Measurements from ENCODE around the gene FUT4.
"Not testable (repeated sequence)": the region's sequence is repeated elsewhere in the genome, so short reads cannot be mapped to it uniquely, and the experiment has no call there.

FUT4 gene

DNA sequence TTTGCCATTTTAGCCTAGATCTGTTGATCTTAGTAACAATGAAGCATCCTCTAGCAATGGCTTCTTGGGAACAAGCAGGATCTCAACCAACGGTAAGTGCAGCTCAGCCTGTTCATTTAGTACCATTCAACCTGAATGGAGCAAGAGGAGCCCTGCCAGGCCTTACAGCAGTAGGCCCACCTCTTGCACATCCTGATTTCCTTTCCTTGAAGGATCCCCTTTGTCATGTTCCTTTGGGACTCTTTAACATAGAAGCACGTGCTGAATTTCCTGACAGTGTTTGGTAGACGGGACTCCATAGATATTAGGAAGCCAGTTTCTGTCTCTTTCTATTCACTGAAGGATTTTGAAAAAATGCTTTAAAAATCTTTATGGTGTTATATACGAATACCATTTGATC is 25.0 kb downstream of the FUT4 start:
- no peak for DNase-seq

DNA sequence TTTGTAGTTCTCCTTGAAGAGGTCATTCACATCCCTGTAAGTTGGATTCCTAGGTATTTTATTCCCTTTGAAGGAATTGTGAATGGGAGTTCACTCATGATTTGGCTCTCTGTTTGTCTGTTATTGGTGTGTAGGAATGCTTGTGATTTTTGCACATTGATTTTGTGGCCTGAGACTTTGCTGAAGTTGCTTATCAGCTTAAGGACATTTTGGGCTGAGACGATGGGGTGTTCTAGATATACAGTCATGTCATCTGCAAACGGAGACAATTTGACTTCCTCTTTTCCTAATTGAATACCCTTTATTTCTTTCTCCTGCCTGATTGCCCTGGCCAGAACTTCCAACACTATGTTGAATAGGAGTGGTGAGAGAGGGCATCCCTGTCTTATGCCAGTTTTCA is 29.3 kb downstream of the FUT4 start:
- DNase-seq, result not testable (repeated sequence)

DNA sequence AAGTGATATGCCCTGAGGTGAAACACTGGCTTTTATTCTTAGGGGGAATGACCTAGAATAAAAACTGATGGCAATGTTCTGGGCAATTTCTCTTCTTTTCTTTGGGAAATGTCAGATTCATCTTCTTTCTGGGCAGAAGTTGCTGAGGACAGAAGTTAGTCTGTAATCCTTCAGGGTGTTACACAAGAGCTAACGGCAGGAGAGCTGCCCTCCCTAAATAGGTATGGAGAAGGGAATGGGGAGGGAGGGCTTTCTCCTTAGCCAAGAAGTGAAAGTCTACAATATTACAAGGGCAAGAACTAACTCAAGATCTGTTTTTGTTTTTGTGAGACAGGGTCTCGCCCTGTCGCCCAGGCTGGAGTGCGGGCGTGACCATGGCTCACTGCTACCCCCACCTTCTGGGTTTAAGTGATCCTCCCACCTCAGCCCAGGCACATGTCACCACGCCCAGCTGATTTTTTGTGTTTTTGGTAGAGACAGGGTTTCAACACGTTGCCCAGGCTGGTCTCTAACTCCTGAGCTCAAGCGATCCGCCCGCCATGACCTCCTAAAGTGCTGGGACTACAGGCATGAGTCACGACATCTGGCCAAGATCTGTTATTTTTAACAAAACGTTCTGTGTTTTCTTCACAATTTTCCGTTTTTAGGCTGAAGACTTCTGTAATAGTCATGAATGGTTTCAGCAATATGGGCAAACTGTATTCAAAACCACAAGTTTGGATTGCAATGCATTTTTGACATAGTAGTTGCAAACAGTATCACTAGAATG is 30.7 kb downstream of the FUT4 start:
- peak; percentile 68 to 78 for DNase-seq

DNA sequence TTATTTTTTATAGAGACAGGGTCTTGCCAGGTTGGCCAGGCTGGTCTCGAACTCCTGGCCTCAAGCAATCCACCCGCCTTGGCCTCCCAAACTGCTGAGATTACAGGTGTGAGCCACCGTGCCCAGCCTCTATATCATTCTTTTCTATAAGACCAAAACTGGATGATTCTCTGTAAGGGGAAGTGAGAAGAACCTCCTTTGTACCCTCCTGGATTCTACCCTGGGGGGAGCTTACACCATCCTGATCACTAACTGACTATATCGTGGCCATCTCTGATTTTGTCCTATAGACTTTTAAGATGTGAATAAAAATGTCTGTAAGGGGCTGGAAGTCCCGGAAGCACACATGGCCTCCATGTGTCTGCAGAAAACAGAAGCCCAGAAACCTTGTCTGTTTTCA is 32.6 kb downstream of the FUT4 start:
- DNase-seq, result peak in 1 of 2 experiments; percentile 20

DNA sequence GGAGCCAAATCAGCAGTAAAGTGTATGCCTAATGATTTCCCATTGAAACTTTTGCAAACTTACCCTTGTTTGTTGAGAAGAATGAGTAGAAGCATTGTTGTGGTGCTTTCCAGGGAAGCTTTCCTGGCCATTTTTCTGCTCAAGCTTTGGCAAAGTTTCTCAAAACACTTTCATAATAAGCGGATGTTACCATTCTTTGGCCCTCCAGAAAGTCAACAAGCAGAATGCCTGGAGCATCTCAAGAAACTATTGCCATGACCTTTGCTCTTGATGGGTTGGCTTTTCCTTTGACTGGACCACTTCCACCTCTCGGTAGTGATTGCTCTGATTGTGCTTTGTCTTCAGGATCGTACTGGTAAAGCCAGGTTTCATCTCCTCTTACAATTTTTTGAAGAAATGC is 34.1 kb downstream of the FUT4 start:
- no peak for DNase-seq

DNA sequence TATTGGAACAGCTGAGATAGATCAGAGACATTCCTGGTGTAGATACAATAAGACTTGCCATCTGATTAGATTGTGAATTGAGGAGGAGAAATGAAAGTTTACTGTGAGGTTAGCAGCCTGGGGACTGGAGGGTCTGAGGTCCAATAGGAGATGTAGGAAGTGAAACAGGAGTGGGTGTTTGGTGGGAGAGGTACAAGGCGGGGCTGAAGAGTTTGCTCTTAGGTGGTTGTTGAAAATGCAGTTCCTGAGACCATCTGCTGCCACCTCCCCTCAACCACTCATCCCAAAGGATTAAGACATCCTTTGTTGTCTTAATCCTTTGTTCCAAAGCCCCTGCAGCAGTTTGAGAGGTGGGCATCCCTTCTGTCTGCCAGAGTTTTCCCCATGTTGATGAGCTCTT is 38.2 kb downstream of the FUT4 start:
- no peak for DNase-seq

DNA sequence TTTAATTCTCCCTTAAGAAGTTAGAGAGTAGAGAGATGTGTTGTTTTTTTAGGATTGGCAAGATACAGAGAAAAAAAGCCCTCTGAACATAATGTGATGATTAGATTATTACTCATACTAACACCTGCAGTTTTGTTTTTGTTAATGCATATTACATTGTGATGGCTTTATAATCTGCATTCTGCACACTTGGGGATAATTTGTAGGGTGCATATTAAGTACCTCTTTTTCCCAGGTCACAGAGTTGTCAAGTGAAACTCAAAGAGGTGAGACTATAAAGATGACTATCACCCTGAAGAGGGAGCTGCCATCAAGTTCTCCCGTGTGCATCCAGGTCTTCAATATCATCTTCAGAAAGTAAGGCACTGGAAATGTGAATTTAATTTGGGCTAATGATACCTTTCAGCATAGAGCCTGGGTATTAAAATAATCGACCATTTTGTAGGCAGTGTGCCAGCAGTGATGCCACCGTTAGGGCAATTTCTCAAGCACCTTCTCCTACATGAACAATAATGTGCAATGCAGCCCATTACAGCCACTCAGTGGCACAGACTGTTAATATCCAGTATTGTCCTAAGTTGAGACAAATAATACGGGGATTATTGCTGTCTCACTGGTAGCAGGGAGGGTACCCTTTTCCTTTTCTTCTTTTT is 39.6 kb downstream of the FUT4 start:
- DNase-seq, result no peak

DNA sequence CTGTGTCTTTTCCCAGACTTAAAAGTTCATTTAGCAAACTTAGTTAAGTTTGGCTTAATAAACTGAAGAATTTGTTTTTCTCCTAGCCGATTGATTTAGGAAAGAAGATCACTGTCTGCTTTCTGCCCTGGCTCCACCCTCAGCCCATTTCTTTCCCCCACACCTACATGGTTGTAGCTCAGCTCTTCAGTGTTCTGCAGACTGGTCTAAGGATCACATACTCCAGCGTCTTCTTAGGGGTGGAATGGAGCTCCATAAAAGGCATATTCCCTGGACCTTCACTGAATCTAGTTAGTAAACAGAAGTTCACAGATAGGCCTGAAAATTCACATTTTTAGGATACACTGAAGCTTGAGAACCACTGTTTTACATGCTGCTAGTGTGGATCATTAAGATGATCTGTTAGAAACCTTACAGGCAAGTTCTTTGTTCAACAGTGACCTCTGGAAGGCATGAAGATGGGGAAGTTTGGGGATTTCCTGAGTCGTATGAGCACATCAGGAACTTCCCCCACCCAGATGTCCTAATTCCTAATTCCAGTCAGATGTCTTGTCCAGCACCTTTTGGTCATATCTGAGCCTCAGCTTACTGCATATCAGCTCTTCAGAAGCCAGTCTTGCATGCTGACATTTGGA is 40.3 kb downstream of the FUT4 start:
- DNase-seq, result peak; percentile 7 to 26

DNA sequence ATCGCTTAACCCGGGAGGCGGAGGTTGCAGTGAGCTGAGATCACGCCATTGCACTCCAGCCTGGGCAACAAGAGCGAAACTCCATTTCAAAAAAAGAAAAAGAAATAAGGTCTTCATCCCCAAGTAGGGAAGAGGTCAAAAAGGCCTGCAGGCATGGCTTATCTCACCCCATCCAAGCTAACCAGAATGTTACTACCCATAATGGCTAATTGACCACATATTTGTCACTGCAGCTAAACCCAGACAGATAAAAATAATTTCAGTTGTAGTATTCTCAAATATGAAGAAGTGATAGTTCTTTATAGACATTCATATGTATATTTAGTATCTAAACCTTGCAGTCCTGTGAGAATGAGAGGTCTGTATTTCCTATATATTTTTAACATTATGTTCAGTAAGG is 41.3 kb downstream of the FUT4 start:
- no peak for DNase-seq

DNA sequence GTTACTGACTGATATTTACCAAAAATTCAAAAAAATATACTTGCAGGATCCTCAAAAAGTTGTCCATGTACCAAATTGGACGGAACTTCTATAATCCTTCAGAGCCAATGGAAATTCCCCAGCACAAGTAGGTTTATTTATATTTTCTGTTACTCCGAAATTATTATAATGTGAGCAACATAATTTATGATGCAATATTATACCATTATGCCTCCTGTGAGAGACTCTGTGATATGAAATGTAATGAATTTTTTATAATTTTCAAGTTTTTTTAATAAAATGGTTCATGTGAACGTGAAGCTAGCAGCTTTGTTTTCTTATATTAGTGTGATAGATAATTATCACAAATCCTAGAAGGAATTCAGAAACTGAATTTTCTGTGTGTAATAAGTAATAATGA is 41.7 kb downstream of the FUT4 start:
- no peak for DNase-seq

DNA sequence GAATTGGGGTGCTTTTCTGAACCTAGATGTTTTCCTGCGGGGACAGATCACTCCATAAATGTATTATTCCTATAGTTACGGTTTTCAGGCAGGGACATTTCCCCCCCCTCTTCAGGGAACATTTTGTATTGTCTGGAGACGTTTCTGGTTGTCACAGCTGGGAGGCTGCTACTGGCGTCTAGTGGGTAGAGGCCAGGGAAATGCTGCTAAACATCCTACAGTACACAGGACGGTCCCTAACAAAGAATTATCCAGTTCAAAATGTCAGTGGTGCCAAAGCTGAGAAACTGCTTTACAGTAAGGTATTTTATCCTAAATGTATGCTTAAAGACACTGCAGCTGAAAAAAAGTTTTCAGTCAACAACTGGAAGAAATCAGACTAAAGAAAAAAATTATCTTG is 42.8 kb downstream of the FUT4 start:
- DNase-seq, result no peak

DNA sequence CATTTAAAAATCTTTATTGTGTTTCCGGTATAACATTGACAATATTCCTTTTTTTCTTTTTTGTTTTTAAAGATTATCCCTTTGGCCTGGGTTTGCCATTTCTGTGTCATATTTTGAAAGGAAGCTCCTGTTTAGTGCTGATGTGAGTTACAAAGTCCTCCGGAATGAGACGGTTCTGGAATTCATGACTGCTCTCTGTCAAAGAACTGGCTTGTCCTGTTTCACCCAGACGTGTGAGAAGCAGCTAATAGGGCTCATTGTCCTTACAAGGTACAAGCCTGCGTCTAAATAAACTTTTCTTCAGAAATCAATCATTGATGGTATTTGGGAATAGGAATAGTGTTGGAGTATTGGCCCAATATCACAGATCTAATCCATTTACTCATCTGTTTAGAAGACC is 43.3 kb downstream of the FUT4 start:
- DNase-seq, result no peak

DNA sequence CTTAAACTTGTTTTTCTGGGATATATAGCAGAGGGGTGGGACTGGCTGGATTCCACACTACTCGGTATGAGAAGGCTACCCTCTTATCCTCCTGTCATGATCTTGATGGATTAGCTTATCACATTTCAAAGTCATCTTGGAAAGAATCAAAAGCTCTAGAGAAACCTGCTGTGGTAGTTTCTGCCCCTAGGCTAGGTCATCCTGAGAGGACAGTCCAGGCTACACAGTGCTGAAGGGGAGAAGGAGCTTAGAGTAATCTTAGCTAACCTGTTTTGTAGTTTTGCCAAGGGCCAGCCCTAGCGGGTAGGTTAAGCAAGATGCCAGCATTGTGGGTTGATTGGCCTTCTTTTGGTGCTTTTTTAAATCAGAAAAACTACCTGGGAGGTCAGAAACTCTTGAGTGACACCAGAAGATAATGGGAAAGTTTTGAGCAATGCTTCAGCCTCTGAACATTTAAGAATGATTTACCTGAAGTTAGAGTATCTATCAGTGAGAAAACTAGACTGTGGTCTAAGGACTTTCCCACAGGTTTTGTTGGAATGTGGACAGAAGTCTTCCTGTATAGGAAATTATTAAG is 44.7 kb downstream of the FUT4 start:
- no peak for DNase-seq

DNA sequence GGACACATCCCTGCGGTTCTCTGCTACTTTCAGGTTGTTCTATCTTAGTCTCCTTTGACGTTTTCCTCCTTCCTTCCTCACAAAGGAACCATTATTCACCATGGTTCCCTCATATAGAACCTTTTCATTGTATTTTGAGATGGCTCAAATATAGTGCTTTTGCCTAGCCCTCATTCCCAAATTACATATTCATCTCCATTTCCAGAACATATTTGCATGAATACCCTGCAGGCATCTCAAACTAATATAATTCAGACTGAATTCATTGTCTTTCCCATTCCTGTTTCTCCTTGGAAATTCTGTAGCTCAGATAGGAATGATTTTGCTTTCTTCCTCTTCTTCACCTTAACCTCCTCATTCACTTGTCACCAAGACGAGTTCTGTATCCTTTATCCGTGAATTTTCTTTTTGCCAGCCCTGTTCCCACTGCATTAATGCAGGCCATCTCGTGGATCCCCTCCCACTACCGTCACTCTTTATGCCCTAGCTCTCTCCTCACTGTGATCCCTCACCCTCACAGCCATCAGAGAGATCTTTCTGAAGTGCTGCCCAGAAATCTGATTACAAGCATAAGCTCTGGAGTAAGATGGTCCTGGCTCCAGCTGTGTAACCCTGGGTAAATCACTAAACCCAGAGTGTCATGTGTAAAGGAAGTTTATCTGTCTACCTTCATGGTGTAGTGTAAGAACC is 46.8 kb downstream of the FUT4 start:
- no peak for DNase-seq

DNA sequence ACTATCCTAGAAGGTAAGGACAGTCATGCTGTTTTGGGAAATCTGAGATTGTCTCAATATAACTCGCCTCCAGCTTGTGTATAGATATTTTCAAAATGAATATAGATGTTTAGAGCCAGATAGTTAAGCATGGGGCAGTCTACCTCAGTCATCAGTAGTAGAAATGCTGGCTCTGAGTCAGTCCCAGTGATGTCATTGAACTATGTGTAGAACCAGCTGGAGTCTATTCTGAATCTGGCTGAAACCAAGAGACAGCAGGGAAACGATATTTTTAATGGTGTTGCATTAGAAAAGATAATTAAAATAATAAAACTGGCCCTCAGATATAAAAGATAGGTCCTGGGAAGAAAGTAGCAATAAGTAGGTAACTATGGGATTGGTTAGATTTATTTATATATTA is 49.3 kb downstream of the FUT4 start:
- DNase-seq, result no peak

DNA sequence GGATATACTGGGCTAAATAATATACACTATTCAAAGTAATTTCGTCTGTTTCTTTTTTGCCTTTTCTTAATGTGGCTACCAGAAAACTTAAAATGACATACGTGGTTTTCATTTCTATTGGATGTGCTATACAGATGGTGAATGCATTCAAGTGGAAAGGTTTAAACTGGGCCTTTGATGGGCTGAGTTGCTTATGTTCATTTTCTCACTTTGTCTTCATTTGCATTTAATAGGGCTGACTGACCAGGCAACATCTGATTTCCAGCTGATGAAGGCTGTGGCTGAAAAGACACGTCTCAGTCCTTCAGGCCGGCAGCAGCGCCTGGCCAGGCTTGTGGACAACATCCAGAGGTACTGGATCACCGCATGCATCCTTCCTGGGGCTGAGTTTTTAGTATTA is 51.4 kb downstream of the FUT4 start:
- DNase-seq, result no peak

DNA sequence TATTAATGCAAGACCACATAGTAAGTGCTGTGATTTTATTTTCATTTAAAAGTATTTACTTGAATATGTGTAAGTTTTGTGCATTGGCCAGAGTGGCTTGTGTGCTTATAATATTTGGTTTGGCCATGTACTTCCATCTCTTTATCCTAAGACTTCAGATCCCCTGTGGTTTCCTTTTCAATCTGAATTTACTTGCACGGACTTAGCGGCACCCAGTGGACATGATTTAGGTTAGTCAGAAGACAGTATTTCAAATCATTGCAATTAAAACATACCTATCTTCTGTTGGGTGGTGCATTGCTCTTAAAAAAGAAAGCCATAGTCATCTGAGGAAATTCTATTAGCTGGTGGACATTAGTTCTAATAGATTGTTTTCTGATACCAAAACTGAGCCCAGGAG is 54.2 kb downstream of the FUT4 start:
- DNase-seq, result peak; percentile 31 to 40
